HL-60 (cell line): ENCODE measurements around the gene CLTA.
A peak's percentile ranks its signal among the peaks of the same experiment; 100 is the strongest.

Experiments used
- DNase-seq, 2 experiments: peaks; one replicate each; pipeline ENCODE4 v3.0.0-alpha.2; 2010 to 2020; ENCODE audit warnings: low read depth in 1 of 2, low spot score in 1 of 2
- H3K27ac ChIP-seq: fragments of 250-450 bp; sonication (Bioruptor Pico); replicated peaks from 2 replicates; pipeline ENCODE4 v1.5.1; 2020; ENCODE audit warnings: mild to moderate bottlenecking, moderate library complexity
- H3K27me3 ChIP-seq: fragments of 250-450 bp; sonication (Bioruptor Pico); 2 replicates; pipeline ENCODE4 v1.5.1; 2021; ENCODE audit warnings: mild to moderate bottlenecking, moderate library complexity; ENCODE audit not compliant: insufficient read depth, poor library complexity, severe bottlenecking
- H3K4me3 ChIP-seq: replicated peaks from 2 replicates; pipeline ENCODE4 v1.5.1; 2011; ENCODE audit warnings: mild to moderate bottlenecking, control low read depth, low read length; ENCODE audit not compliant: insufficient read depth
- CTCF ChIP-seq: IDR thresholded peaks from one replicate; pipeline ENCODE4 v1.5.1; 2011; ENCODE audit warnings: low read length, control low read depth, inconsistent platforms; ENCODE audit not compliant: insufficient read depth
- GABPA ChIP-seq: IDR thresholded peaks from 2 replicates; pipeline ENCODE4 v1.6.1; 2012; ENCODE audit warnings: low read depth
- POLR2AphosphoS5 ChIP-seq: IDR thresholded peaks from 2 replicates; pipeline ENCODE4 v1.6.1; 2012; ENCODE audit warnings: low read depth
- REST ChIP-seq: IDR thresholded peaks from 2 replicates; pipeline ENCODE4 v1.6.1; 2012; ENCODE audit warnings: low read depth; ENCODE audit not compliant: insufficient replicate concordance
- SPI1 ChIP-seq: IDR thresholded peaks from 2 replicates; pipeline ENCODE4 v1.6.1; 2012; ENCODE audit warnings: low read depth, mild to moderate bottlenecking, borderline replicate concordance
- long read RNA-seq: library from polyadenylated mRNA; unstranded; transcript quantifications from one replicate; pipeline ENCODE4 v2.0.0, GENCODE V29; 2020

The CLTA gene
- long read RNA-seq, transcript CLTA-202 (5 exons, 1,073 nt): major isoform, 562 of 585 reads
- long read RNA-seq, partial matches to known transcripts: 2 of 585 reads
- long read RNA-seq, other reads (novel, unspliced or antisense): 14 of 585 reads

- Histone ChIP-seq H3K27ac (peak within 1 kb of the TSS; percentile 88), H3K4me3 (peak within 1 kb of the TSS; percentile 69), H3K27me3 (no peaks in the 10 kb centered on the region)
- TF ChIP-seq SPI1 (peak; percentile 79; the same call in 1 of the 2 replicates), GABPA (peak; percentile 83), REST (peak; percentile 13), POLR2AphosphoS5 (peak; percentile 95), CTCF (no peak)
- peak; percentile 99 for DNase-seq
Measured at GRCh38 chr9:36190388-36191289, at the start of gene CLTA. TSS of gene CLTA (plus strand) at chr9:36190921. CDS start at chr9:36191057, 136 bp downstream.

GRCh38 chr9:36141288-36141687 lies 49.4 kb upstream of the CLTA start:
- no peak for TF ChIP-seq POLR2AphosphoS5
- TF ChIP-seq CTCF: no peak
- TF ChIP-seq GABPA: no peak
- H3K27me3 ChIP-seq: no peaks in the 10 kb centered on the region
- no peak overlapping the region for H3K4me3 ChIP-seq
- DNase-seq: no peak
- no peak overlapping the region for H3K27ac ChIP-seq

GRCh38 chr9:36141761-36142160 lies 49.0 kb upstream of the CLTA start:
- H3K27ac ChIP-seq: no peak overlapping the region; the same call in 1 of the 2 replicates
- TF ChIP-seq CTCF (no peak), REST (no peak)
- no peaks in the 10 kb centered on the region for H3K27me3 ChIP-seq
- no peak overlapping the region for H3K4me3 ChIP-seq
- DNase-seq: no peak
